Measurements from ENCODE around the gene THSD4. TPM values are rescaled to one million over a fixed set of nuclear protein-coding genes. Genes with fewer than 3 reads are reported as not detected.

The THSD4 gene
- total RNA-seq, 2 experiments from 2014 or later, result not detected

DNA sequence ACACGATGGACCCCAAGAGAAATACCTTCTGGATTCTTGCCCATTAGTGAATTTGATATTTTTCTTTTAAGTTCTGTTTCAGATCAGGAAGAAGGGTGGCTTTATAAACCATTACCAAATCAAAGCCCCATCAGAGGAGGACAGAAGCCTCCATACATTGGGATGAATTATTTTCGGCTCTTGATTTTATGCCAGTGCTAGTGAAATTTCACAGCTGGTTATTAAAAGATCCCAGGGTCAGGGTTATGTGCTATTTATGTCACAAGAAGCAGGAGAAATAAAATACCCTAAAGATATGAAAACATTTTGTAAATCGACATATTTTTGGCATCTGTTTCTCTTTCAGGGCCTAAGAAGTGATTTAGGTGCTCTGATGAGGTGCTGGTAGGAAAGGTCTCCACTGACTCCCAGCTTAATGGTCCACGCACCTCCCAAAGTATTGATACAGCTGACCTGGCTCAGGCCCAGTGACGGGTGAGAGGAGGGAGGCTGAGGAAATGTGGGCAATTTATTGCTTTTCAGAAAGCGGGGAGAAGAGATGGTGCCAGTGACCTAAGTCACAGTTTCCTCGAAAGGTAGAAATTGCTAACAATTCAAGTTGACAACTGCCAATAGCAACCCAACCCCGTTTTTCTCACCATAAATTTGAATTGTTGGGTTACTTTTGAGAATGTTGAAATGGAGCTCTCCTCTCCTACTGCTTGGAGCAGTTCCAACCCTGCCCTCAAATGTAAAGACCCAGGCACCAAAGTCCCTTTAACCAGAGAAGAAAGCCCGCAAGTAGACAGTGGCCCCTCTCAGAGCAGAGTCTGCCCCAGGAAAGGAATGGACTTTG, 379.5 kb downstream of the THSD4 start:
- BruUV-seq (replicated peaks), result no TSS peak
- H3K4me1 ChIP-seq (ENCODE audit: insufficient read depth, low read length, poor library complexity, severe bottlenecking), result no peaks in the 10 kb centered on the region
- no peaks in the 10 kb centered on the region for H4K20me1 ChIP-seq (ENCODE audit: insufficient read depth, low read length)
- no peaks in the 10 kb centered on the region for H3K79me2 ChIP-seq (ENCODE audit: insufficient read depth, low read depth, low read length)
- CTCF ChIA-PET (ENCODE audit: unreplicated experiment), result no interaction called here
- POLR2A ChIA-PET, result interaction anchor here (0.7 kb wide), 1 partner anchor 1773 kb away, joined by 3 read pairs; no protein-coding TSS in a partner anchor
- H3K9me3 ChIP-seq (ENCODE audit: low read length), result no peaks in the 10 kb centered on the region
- intact Hi-C loops (cut with micrococcal nuclease; ENCODE audit: unreplicated experiment), result no loop called here
- no peak overlapping the region for H3K4me3 ChIP-seq (ENCODE audit: low read depth, low read length, poor library complexity, severe bottlenecking)
- no peaks in the 10 kb centered on the region for H3K9me2 ChIP-seq (ENCODE audit: insufficient read depth, low read length)
- H3K4me2 ChIP-seq (ENCODE audit: low read length), result no peak overlapping the region
- H2AFZ ChIP-seq (ENCODE audit: low read length), result no peak overlapping the region
- no peak overlapping the region for H3K27ac ChIP-seq (ENCODE audit: low read depth, low read length, poor library complexity, severe bottlenecking)
- TF ChIP-seq, protein P1, sequence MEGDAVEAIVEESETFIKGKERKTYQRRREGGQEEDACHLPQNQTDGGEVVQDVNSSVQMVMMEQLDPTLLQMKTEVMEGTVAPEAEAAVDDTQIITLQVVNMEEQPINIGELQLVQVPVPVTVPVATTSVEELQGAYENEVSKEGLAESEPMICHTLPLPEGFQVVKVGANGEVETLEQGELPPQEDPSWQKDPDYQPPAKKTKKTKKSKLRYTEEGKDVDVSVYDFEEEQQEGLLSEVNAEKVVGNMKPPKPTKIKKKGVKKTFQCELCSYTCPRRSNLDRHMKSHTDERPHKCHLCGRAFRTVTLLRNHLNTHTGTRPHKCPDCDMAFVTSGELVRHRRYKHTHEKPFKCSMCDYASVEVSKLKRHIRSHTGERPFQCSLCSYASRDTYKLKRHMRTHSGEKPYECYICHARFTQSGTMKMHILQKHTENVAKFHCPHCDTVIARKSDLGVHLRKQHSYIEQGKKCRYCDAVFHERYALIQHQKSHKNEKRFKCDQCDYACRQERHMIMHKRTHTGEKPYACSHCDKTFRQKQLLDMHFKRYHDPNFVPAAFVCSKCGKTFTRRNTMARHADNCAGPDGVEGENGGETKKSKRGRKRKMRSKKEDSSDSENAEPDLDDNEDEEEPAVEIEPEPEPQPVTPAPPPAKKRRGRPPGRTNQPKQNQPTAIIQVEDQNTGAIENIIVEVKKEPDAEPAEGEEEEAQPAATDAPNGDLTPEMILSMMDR (conservative IDR thresholded peaks at IDR 0.05; ENCODE audit: low read length), result no peak
- TF ChIP-seq EZH2phosphoT487 (IDR thresholded peaks at IDR 0.05; ENCODE audit: borderline replicate concordance, low read depth, low read length), result no peak
- H3K36me3 ChIP-seq (ENCODE audit: insufficient read depth, low read length), result no peaks in the 10 kb centered on the region
- no peak for DNase-seq (ENCODE audit: low spot score)

DNA sequence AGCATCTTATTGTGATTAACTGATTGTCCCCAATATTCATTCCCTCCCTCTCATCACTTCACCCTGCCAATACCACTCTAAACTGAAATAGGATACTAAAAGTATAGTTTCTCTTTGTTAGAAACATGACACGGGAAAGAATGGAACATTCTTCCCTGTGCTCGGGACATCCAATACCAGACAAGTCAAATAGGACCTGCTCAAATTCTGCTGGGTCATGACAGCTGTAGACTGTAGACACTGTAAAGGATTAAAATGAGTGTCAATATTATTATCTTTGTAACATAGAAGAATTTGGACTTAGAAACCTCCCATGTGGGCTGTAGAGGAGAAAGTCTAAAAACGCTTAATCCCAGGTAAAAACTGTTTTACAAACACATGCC, 380.1 kb downstream of the THSD4 start:
- Histone ChIP-seq H3K9me2 (ENCODE audit: insufficient read depth, low read length) (no peaks in the 10 kb centered on the region; the same call in 1 of the 2 replicates), H3K36me3 (ENCODE audit: insufficient read depth, low read length) (no peaks in the 10 kb centered on the region), H4K20me1 (ENCODE audit: insufficient read depth, low read length) (no peaks in the 10 kb centered on the region), H3K4me2 (ENCODE audit: low read length) (no peak overlapping the region), H3K79me2 (ENCODE audit: insufficient read depth, low read depth, low read length) (no peaks in the 10 kb centered on the region), H2AFZ (ENCODE audit: low read length) (no peak overlapping the region), H3K4me1 (ENCODE audit: insufficient read depth, low read length, poor library complexity, severe bottlenecking) (no peaks in the 10 kb centered on the region), H3K27ac (ENCODE audit: low read depth, low read length, poor library complexity, severe bottlenecking) (no peak overlapping the region), H3K9me3 (ENCODE audit: low read length) (peaks cover 4% of the 10 kb centered on the region; the same call in 1 of the 2 replicates), H3K4me3 (ENCODE audit: low read depth, low read length, poor library complexity, severe bottlenecking) (no peak overlapping the region)
- TF ChIP-seq, protein P1 (conservative IDR thresholded peaks at IDR 0.05; ENCODE audit: low read length), result no peak
- no peak for TF ChIP-seq EZH2phosphoT487 (IDR thresholded peaks at IDR 0.05; ENCODE audit: borderline replicate concordance, low read depth, low read length)
- CTCF ChIA-PET (ENCODE audit: unreplicated experiment), result no interaction called here
- POLR2A ChIA-PET, result no interaction called here
- no TSS peak for BruUV-seq (replicated peaks)
- no peak for DNase-seq (ENCODE audit: low spot score)
- intact Hi-C loops (cut with micrococcal nuclease; ENCODE audit: unreplicated experiment), result no loop called here

DNA sequence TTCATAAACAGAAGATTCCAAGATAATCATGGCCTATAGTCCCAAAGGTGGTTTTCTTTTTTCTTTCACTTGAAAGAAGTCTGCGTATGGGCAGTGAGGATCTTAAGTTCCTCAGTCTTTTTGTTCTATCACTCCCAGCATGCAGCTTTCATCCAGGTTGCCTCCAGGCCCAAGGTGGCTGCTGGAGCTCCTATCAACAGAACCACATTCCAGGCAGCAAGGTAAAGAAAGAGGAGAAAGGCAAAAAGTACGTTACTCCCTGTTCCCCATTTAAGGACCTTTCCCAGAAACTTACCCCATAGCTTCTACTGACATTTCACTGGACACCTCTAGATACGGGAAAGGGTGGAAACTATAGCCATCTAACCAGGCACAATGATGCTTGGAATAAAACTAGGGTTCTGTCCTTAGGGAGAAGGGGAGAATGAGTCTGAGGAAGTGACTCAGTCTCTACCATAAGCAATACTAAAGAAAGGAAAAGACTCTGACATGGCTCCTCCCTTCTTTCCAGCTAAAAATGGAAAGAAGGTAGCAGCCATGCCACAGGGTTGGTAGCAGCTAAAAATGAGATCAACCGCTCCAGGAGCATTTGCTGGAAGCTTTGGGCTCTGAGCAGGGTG, 381.2 kb downstream of the THSD4 start:
- BruUV-seq (replicated peaks), result no TSS peak
- H3K27ac ChIP-seq (ENCODE audit: low read depth, low read length, poor library complexity, severe bottlenecking), result no peak overlapping the region
- peaks cover 12% of the 10 kb centered on the region; the same call in 1 of the 2 replicates for H3K9me3 ChIP-seq (ENCODE audit: low read length)
- H3K4me2 ChIP-seq (ENCODE audit: low read length), result no peak overlapping the region
- no peaks in the 10 kb centered on the region; the same call in 1 of the 2 replicates for H3K9me2 ChIP-seq (ENCODE audit: insufficient read depth, low read length)
- intact Hi-C loops (cut with micrococcal nuclease; ENCODE audit: unreplicated experiment), result no loop called here
- H3K79me2 ChIP-seq (ENCODE audit: insufficient read depth, low read depth, low read length), result no peaks in the 10 kb centered on the region
- ChIA-PET POLR2A (no interaction called here), CTCF (ENCODE audit: unreplicated experiment) (no interaction called here)
- H2AFZ ChIP-seq (ENCODE audit: low read length), result no peak overlapping the region
- no peak for DNase-seq (ENCODE audit: low spot score)
- H3K4me1 ChIP-seq (ENCODE audit: insufficient read depth, low read length, poor library complexity, severe bottlenecking), result no peaks in the 10 kb centered on the region
- H4K20me1 ChIP-seq (ENCODE audit: insufficient read depth, low read length), result no peaks in the 10 kb centered on the region
- no peak for TF ChIP-seq EZH2phosphoT487 (IDR thresholded peaks at IDR 0.05; ENCODE audit: borderline replicate concordance, low read depth, low read length)
- TF ChIP-seq, protein P1 (conservative IDR thresholded peaks at IDR 0.05; ENCODE audit: low read length), result no peak
- H3K4me3 ChIP-seq (ENCODE audit: low read depth, low read length, poor library complexity, severe bottlenecking), result no peak overlapping the region
- H3K36me3 ChIP-seq (ENCODE audit: insufficient read depth, low read length), result no peaks in the 10 kb centered on the region
